PC-9 (cell line): ENCODE results near the gene MEX3C.

Source experiments
- CTCF ChIP-seq: fragments of 200-600 bp; sonication (generic); conservative IDR thresholded peaks from 2 replicates; pipeline ENCODE4 v1.6.1; 2017; ENCODE audit warnings: mixed run types, antibody characterized with exemption, mild to moderate bottlenecking, moderate library complexity
- EZH2 ChIP-seq: fragments of 200-600 bp; sonication (generic); IDR thresholded peaks from 2 replicates; pipeline ENCODE4 v1.8.0; 2017; ENCODE audit warnings: antibody characterized with exemption, low read depth

- no peak for TF ChIP-seq CTCF
- no peak for TF ChIP-seq EZH2
These were observed 31.8 kb upstream of the MEX3C start for GRCh38 chr18:51229328-51229727.
